HUES64 (cell line): ENCODE results near the gene CLDN14.

Source experiments
- H3K27ac ChIP-seq: 2 replicates; pipeline ENCODE4 v1.7.0; 2013; ENCODE audit warnings: low read depth, low read length, inconsistent platforms
- H3K27me3 ChIP-seq: 2 replicates; pipeline ENCODE4 v1.6.1; 2013; ENCODE audit warnings: mild to moderate bottlenecking, low read length; ENCODE audit not compliant: insufficient read depth
- H3K36me3 ChIP-seq: 2 replicates; pipeline ENCODE4 v1.6.1; 2013; ENCODE audit warnings: mild to moderate bottlenecking, low read length; ENCODE audit not compliant: insufficient read depth
- H3K4me1 ChIP-seq: 2 replicates; pipeline ENCODE4 v1.6.1; 2013; ENCODE audit warnings: mild to moderate bottlenecking, low read length, moderate library complexity; ENCODE audit not compliant: insufficient read depth
- H3K4me3 ChIP-seq: 2 replicates; pipeline ENCODE4 v1.5.1; 2013; ENCODE audit warnings: mild to moderate bottlenecking, low read length, moderate library complexity
- H3K9ac ChIP-seq: 2 replicates; pipeline ENCODE4 v1.6.1; 2013; ENCODE audit warnings: mild to moderate bottlenecking, low read depth, low read length
- H3K9me3 ChIP-seq: 2 replicates; pipeline ENCODE4 v1.6.1; 2013; ENCODE audit warnings: low read depth, low read length; ENCODE audit not compliant: insufficient read depth
- WGBS: fragments of 150-250, 120-280 bp; methylation state at CpG from one replicate; pipeline ENCODE4 v1.1.7; 2013; ENCODE audit warnings: missing lambda C conversion rate; 5-methylcytosine and 5-hydroxymethylcytosine counted together

CLDN14 gene

GRCh38 chr21:36454706-36455105 lies 25.2 kb downstream of the CLDN14 start:
- Histone ChIP-seq H3K9ac (no peak overlapping the region), H3K9me3 (no peaks in the 10 kb centered on the region), H3K4me1 (peaks cover 15% of the 10 kb centered on the region), H3K36me3 (no peaks in the 10 kb centered on the region), H3K27ac (no peak overlapping the region), H3K4me3 (no peak overlapping the region), H3K27me3 (no peaks in the 10 kb centered on the region)
- 87% methylated on average over 3 of the region's 4 CpGs for WGBS

GRCh38 chr21:36454093-36454531 lies 25.8 kb downstream of the CLDN14 start:
- Histone ChIP-seq H3K4me3 (no peak overlapping the region), H3K27ac (no peak overlapping the region), H3K4me1 (peaks cover 15% of the 10 kb centered on the region), H3K36me3 (no peaks in the 10 kb centered on the region), H3K9ac (no peak overlapping the region), H3K9me3 (no peaks in the 10 kb centered on the region), H3K27me3 (no peaks in the 10 kb centered on the region)
- 31% methylated on average over 4 of the region's 4 CpGs for WGBS

- H3K4me3 ChIP-seq, result no peak overlapping the region
- no peak overlapping the region for H3K9ac ChIP-seq
- no peak overlapping the region for H3K27ac ChIP-seq
- no peaks in the 10 kb centered on the region for H3K36me3 ChIP-seq
- H3K27me3 ChIP-seq, result no peaks in the 10 kb centered on the region
- H3K9me3 ChIP-seq, result no peaks in the 10 kb centered on the region
- H3K4me1 ChIP-seq, result peaks cover 15% of the 10 kb centered on the region
- 92% methylated on average over 6 of the region's 6 CpGs for WGBS
Observed at GRCh38 chr21:36452281-36452825, 27.6 kb downstream of the CLDN14 start.

GRCh38 chr21:36451506-36451905 lies 28.4 kb downstream of the CLDN14 start:
- no peak overlapping the region for H3K9ac ChIP-seq
- H3K9me3 ChIP-seq, result no peaks in the 10 kb centered on the region
- peaks cover 15% of the 10 kb centered on the region for H3K4me1 ChIP-seq
- no peak overlapping the region for H3K27ac ChIP-seq
- 98% methylated on average over 7 of the region's 8 CpGs for WGBS
- H3K36me3 ChIP-seq, result no peaks in the 10 kb centered on the region
- H3K4me3 ChIP-seq, result no peak overlapping the region
- no peaks in the 10 kb centered on the region for H3K27me3 ChIP-seq

- 96% methylated on average over 1 of the region's 2 CpGs for WGBS
- H3K9ac ChIP-seq, result no peak overlapping the region
- H3K4me1 ChIP-seq, result peaks cover 15% of the 10 kb centered on the region
- no peaks in the 10 kb centered on the region for H3K36me3 ChIP-seq
- H3K27ac ChIP-seq, result no peak overlapping the region
- H3K4me3 ChIP-seq, result no peak overlapping the region
- H3K27me3 ChIP-seq, result no peaks in the 10 kb centered on the region
- no peaks in the 10 kb centered on the region for H3K9me3 ChIP-seq
Observed at GRCh38 chr21:36450511-36450910, 29.4 kb downstream of the CLDN14 start.

GRCh38 chr21:36446301-36446700 lies 33.6 kb downstream of the CLDN14 start:
- H3K27ac ChIP-seq, result no peak overlapping the region
- no peaks in the 10 kb centered on the region for H3K27me3 ChIP-seq
- H3K4me3 ChIP-seq, result no peak overlapping the region
- no peaks in the 10 kb centered on the region for H3K4me1 ChIP-seq
- H3K9ac ChIP-seq, result no peak overlapping the region
- WGBS, result 79% methylated on average over 10 of the region's 10 CpGs
- no peaks in the 10 kb centered on the region for H3K36me3 ChIP-seq
- no peaks in the 10 kb centered on the region for H3K9me3 ChIP-seq

GRCh38 chr21:36441715-36442114 lies 38.2 kb downstream of the CLDN14 start:
- H3K4me1 ChIP-seq, result no peaks in the 10 kb centered on the region
- no peak overlapping the region for H3K9ac ChIP-seq
- no peaks in the 10 kb centered on the region for H3K9me3 ChIP-seq
- no peak overlapping the region for H3K27ac ChIP-seq
- H3K27me3 ChIP-seq, result no peaks in the 10 kb centered on the region
- no peaks in the 10 kb centered on the region for H3K36me3 ChIP-seq
- 97% methylated on average over 6 of the region's 6 CpGs for WGBS
- H3K4me3 ChIP-seq, result no peak overlapping the region

- Histone ChIP-seq H3K36me3 (no peaks in the 10 kb centered on the region), H3K27ac (no peak overlapping the region), H3K9ac (no peak overlapping the region)
Observed at GRCh38 chr21:36437745-36438128, 42.2 kb downstream of the CLDN14 start.

GRCh38 chr21:36436829-36437744 lies 42.8 kb downstream of the CLDN14 start:
- no peaks in the 10 kb centered on the region for H3K27me3 ChIP-seq
- H3K9ac ChIP-seq, result no peak overlapping the region
- no peaks in the 10 kb centered on the region for H3K9me3 ChIP-seq
- H3K27ac ChIP-seq, result no peak overlapping the region
- H3K4me3 ChIP-seq, result no peak overlapping the region
- H3K36me3 ChIP-seq, result no peaks in the 10 kb centered on the region
- no peaks in the 10 kb centered on the region for H3K4me1 ChIP-seq
- whole genome bisulfite sequencing, result 90% methylated on average over 5 of the region's 5 CpGs

More at GRCh38 chr21:36437745-36438128, 42.2 kb downstream of the CLDN14 start:
- Histone ChIP-seq H3K4me3 (no peak overlapping the region), H3K4me1 (no peaks in the 10 kb centered on the region), H3K27me3 (no peaks in the 10 kb centered on the region), H3K9me3 (no peaks in the 10 kb centered on the region)
- WGBS, result 82% methylated on average over 6 of the region's 6 CpGs

GRCh38 chr21:36434144-36434543 lies 45.8 kb downstream of the CLDN14 start:
- Histone ChIP-seq H3K27me3 (no peaks in the 10 kb centered on the region), H3K9me3 (no peaks in the 10 kb centered on the region), H3K9ac (no peak overlapping the region), H3K4me1 (no peaks in the 10 kb centered on the region; the same call in 1 of the 2 replicates), H3K27ac (no peak overlapping the region), H3K4me3 (no peak overlapping the region), H3K36me3 (no peaks in the 10 kb centered on the region)
- 82% methylated on average over 6 of the region's 6 CpGs for WGBS

GRCh38 chr21:36433059-36433709 lies 46.7 kb downstream of the CLDN14 start:
- H3K9ac ChIP-seq, result no peak overlapping the region

More at GRCh38 chr21:36433059-36433709, 46.7 kb downstream of the CLDN14 start:
- no peak overlapping the region for H3K27ac ChIP-seq
- 92% methylated on average over 7 of the region's 7 CpGs for WGBS
- no peaks in the 10 kb centered on the region; the same call in 1 of the 2 replicates for H3K4me1 ChIP-seq
- no peaks in the 10 kb centered on the region for H3K36me3 ChIP-seq
- H3K4me3 ChIP-seq, result no peak overlapping the region
- H3K9me3 ChIP-seq, result no peaks in the 10 kb centered on the region
- no peaks in the 10 kb centered on the region for H3K27me3 ChIP-seq
